ENCODE results near the gene PNLDC1. TPM values are rescaled to one million over a fixed set of nuclear protein-coding genes. Genes with fewer than 3 reads are reported as not detected.
"Not testable (repeated sequence)": the region's sequence is repeated elsewhere in the genome, so short reads cannot be mapped to it uniquely, and the experiment has no call there.

Gene PNLDC1
- total and polyA plus RNA-seq, 5 donors from 2014 or later, result 0.21 TPM; not detected in 4

DNA sequence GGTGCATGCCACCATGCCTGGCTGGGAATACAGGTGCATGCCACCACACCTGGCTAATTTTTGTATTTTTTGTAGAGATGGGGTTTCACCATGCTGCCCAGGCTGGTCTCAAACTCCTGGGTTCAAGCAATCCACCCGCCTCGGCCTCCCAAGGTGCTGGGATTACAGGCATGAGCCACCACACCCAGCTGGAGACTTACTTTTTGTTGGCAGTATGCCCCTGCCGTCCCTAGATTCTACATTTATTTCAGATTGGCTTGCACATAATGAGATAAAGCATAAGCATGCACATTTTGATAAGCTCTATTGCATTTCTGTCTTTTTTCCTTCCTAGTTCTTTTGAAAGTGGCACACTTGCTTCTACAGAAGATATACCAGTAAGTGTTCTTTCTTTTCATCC lies 16.7 kb downstream of the PNLDC1 start:
- H3K27me3 Mint-ChIP-seq; DNase-seq; H3K27ac ChIP-seq (ENCODE audit: insufficient read depth, low read length, poor library complexity, severe bottlenecking); H3K4me3 ChIP-seq (ENCODE audit: low read depth, low read length); H3K9me3 Mint-ChIP-seq; H3K9me3 ChIP-seq (ENCODE audit: control insufficient read depth in 2 of 2, low read length in 2 of 2); H3K36me3 ChIP-seq (ENCODE audit: control insufficient read depth, insufficient read depth, low read length); H3K4me3 Mint-ChIP-seq; H3K27me3 ChIP-seq (ENCODE audit: control insufficient read depth, insufficient read depth, low read length); ATAC-seq (ENCODE audit: low read depth in 2 of 2): not testable (repeated sequence)
- peaks cover 12% of the 10 kb centered on the region for H3K4me1 ChIP-seq (ENCODE audit: control insufficient read depth, insufficient read depth, low read length, poor library complexity, severe bottlenecking)
- H3K36me3 Mint-ChIP-seq, result peaks cover 14% of the 10 kb centered on the region
- peak overlapping the region in 1 of 3 donors; percentile 11 for H3K27ac Mint-ChIP-seq
- H3K4me1 Mint-ChIP-seq, result peaks cover 0 to 17% (median 12%) of the 10 kb centered on the region in 4 donors

DNA sequence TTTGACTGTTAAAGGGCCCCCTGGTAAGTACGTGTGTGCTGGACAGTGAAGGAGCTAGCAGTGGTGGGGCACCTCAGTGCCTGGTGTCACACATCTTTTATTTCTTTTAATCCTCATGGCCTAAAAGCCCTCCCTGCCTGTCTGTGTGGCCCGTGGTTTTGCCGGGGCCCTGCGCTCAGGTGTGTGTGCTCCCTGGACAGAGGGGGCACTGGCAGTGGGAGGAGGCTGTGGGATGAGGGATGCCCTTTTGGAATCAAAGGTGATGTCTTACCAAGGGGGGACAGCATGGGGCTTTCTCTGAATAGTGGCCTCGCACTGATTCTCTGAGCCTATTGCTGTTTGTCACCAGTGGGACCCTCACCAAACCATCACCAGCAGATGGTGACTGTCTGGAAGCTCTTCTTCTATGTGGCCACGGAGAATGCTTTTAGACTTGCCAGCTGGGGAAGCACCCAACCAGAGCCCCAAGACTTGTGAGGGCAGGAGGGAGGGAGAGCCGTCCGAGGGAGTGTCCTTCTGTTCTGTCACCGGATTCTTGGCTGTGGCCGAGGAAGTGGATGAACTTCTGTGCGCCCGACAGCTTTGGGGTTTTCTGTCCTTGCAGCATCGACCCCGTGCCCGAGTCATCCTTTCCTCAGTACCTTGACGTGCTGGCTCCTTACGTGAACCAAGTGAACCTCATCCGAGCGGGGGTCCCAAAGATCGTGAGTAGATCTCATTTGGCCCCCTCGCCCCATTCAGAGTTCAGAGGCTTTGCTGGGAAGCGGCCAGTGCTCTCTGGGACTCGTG lies 18.1 kb downstream of the PNLDC1 start:
- no peaks in the 10 kb centered on the region for H3K27me3 ChIP-seq (ENCODE audit: control insufficient read depth, insufficient read depth, low read length)
- H3K4me3 Mint-ChIP-seq, result peak overlapping the region in 1 of 4 donors; percentile 48
- H3K36me3 Mint-ChIP-seq, result peaks cover 14% of the 10 kb centered on the region
- H3K4me3 ChIP-seq (ENCODE audit: low read depth, low read length), result no peak overlapping the region
- no peak overlapping the region for H3K27ac Mint-ChIP-seq
- H3K9me3 ChIP-seq (ENCODE audit: control insufficient read depth in 2 of 2, low read length in 2 of 2), result no peaks in the 10 kb centered on the region
- H3K27me3 Mint-ChIP-seq, result no peaks in the 10 kb centered on the region
- no peaks in the 10 kb centered on the region for H3K36me3 ChIP-seq (ENCODE audit: control insufficient read depth, insufficient read depth, low read length)
- H3K4me1 ChIP-seq (ENCODE audit: control insufficient read depth, insufficient read depth, low read length, poor library complexity, severe bottlenecking), result peaks cover 12% of the 10 kb centered on the region
- peaks cover 0 to 17% (median 12%) of the 10 kb centered on the region in 4 donors for H3K4me1 Mint-ChIP-seq
- no peak for ATAC-seq (ENCODE audit: low read depth in 2 of 2)
- DNase-seq, result no peak
- H3K27ac ChIP-seq (ENCODE audit: insufficient read depth, low read length, poor library complexity, severe bottlenecking), result no peak overlapping the region
- peaks cover 0 to under 1% (median 0%) of the 10 kb centered on the region in 7 donors for H3K9me3 Mint-ChIP-seq

- Histone ChIP-seq H3K9me3 (ENCODE audit: control insufficient read depth in 2 of 2, low read length in 2 of 2) (no peaks in the 10 kb centered on the region), H3K36me3 (ENCODE audit: control insufficient read depth, insufficient read depth, low read length) (no peaks in the 10 kb centered on the region), H3K27me3 (ENCODE audit: control insufficient read depth, insufficient read depth, low read length) (no peaks in the 10 kb centered on the region), H3K27ac (ENCODE audit: insufficient read depth, low read length, poor library complexity, severe bottlenecking) (no peak overlapping the region), H3K4me3 (ENCODE audit: low read depth, low read length) (no peak overlapping the region), H3K4me1 (ENCODE audit: control insufficient read depth, insufficient read depth, low read length, poor library complexity, severe bottlenecking) (peaks cover 12% of the 10 kb centered on the region)
- peaks cover 0 to 17% (median 12%) of the 10 kb centered on the region in 4 donors for H3K4me1 Mint-ChIP-seq
- DNase-seq (no peak), ATAC-seq (ENCODE audit: low read depth in 2 of 2) (no peak)
- H3K9me3 Mint-ChIP-seq, result no peaks in the 10 kb centered on the region
- H3K4me3 Mint-ChIP-seq, result peak overlapping the region in 1 of 4 donors; percentile 81
- peaks cover 12% of the 10 kb centered on the region for H3K36me3 Mint-ChIP-seq
- no peaks in the 10 kb centered on the region for H3K27me3 Mint-ChIP-seq
- H3K27ac Mint-ChIP-seq, result peak overlapping the region in 2 of 3 donors; percentile 90 to 93
These were observed 19.0 kb downstream of the PNLDC1 start for GRCh38 chr6:159819098-159819497.

GRCh38 chr6:159819932-159820640 lies 20.0 kb downstream of the PNLDC1 start:
- no peaks in the 10 kb centered on the region for H3K36me3 ChIP-seq (ENCODE audit: control insufficient read depth, insufficient read depth, low read length)

GRCh38 chr6:159821122-159821521 lies 21.0 kb downstream of the PNLDC1 start:
- no peaks in the 10 kb centered on the region for H3K27me3 ChIP-seq (ENCODE audit: control insufficient read depth, insufficient read depth, low read length)
- Mint-ChIP-seq H3K4me3 (peak overlapping the region in 1 of 4 donors; percentile 83), H3K9me3 (no peaks in the 10 kb centered on the region), H3K4me1 (peaks cover 0 to 17% (median 12%) of the 10 kb centered on the region in 4 donors), H3K27me3 (no peaks in the 10 kb centered on the region), H3K27ac (peak overlapping the region in 2 of 3 donors; percentile 90 to 93), H3K36me3 (peaks cover 7% of the 10 kb centered on the region)
- no peaks in the 10 kb centered on the region for H3K9me3 ChIP-seq (ENCODE audit: control insufficient read depth in 2 of 2, low read length in 2 of 2)
- no peak for DNase-seq
- H3K36me3 ChIP-seq (ENCODE audit: control insufficient read depth, insufficient read depth, low read length), result no peaks in the 10 kb centered on the region
- ATAC-seq (ENCODE audit: low read depth in 2 of 2), result no peak
- H3K4me1 ChIP-seq (ENCODE audit: control insufficient read depth, insufficient read depth, low read length, poor library complexity, severe bottlenecking), result peaks cover 12% of the 10 kb centered on the region
- H3K27ac ChIP-seq (ENCODE audit: insufficient read depth, low read length, poor library complexity, severe bottlenecking), result no peak overlapping the region
- no peak overlapping the region for H3K4me3 ChIP-seq (ENCODE audit: low read depth, low read length)

More at GRCh38 chr6:159819932-159820640, 20.0 kb downstream of the PNLDC1 start:
- H3K27me3 ChIP-seq (ENCODE audit: control insufficient read depth, insufficient read depth, low read length), result no peaks in the 10 kb centered on the region
- ATAC-seq (ENCODE audit: low read depth in 2 of 2), result peak; percentile 56 to 59
- peak in 2 of 3 donors; percentile 33 to 62 for DNase-seq
- Mint-ChIP-seq H3K9me3 (no peaks in the 10 kb centered on the region), H3K36me3 (peaks cover 7% of the 10 kb centered on the region), H3K27ac (peak overlapping the region; percentile 90 to 99 (median 93)), H3K4me3 (peak overlapping the region; percentile 36 to 81 (median 74)), H3K4me1 (peaks cover 0 to 17% (median 12%) of the 10 kb centered on the region in 4 donors), H3K27me3 (no peaks in the 10 kb centered on the region)
- no peaks in the 10 kb centered on the region for H3K9me3 ChIP-seq (ENCODE audit: control insufficient read depth in 2 of 2, low read length in 2 of 2)
- peaks cover 12% of the 10 kb centered on the region for H3K4me1 ChIP-seq (ENCODE audit: control insufficient read depth, insufficient read depth, low read length, poor library complexity, severe bottlenecking)
- H3K4me3 ChIP-seq (ENCODE audit: low read depth, low read length), result peak overlapping the region; percentile 70
- no peak overlapping the region for H3K27ac ChIP-seq (ENCODE audit: insufficient read depth, low read length, poor library complexity, severe bottlenecking)

GRCh38 chr6:159821726-159822125 lies 21.6 kb downstream of the PNLDC1 start:
- peaks cover 0 to 17% (median 12%) of the 10 kb centered on the region in 4 donors for H3K4me1 Mint-ChIP-seq
- no peaks in the 10 kb centered on the region for H3K9me3 ChIP-seq (ENCODE audit: control insufficient read depth in 2 of 2, low read length in 2 of 2)
- no peak overlapping the region for H3K4me3 ChIP-seq (ENCODE audit: low read depth, low read length)
- no peak overlapping the region for H3K27ac ChIP-seq (ENCODE audit: insufficient read depth, low read length, poor library complexity, severe bottlenecking)
- ATAC-seq (ENCODE audit: low read depth in 2 of 2) (no peak), DNase-seq (no peak)
- no peaks in the 10 kb centered on the region for H3K9me3 Mint-ChIP-seq
- peaks cover 5% of the 10 kb centered on the region for H3K27me3 Mint-ChIP-seq
- peaks cover 12% of the 10 kb centered on the region for H3K4me1 ChIP-seq (ENCODE audit: control insufficient read depth, insufficient read depth, low read length, poor library complexity, severe bottlenecking)
- no peak overlapping the region for H3K27ac Mint-ChIP-seq
- no peak overlapping the region for H3K4me3 Mint-ChIP-seq
- H3K36me3 Mint-ChIP-seq, result peaks cover 7% of the 10 kb centered on the region
- H3K27me3 ChIP-seq (ENCODE audit: control insufficient read depth, insufficient read depth, low read length), result no peaks in the 10 kb centered on the region
- H3K36me3 ChIP-seq (ENCODE audit: control insufficient read depth, insufficient read depth, low read length), result no peaks in the 10 kb centered on the region

- H3K4me3 ChIP-seq (ENCODE audit: low read depth, low read length), result no peak overlapping the region
- no peak for ATAC-seq (ENCODE audit: low read depth in 2 of 2)
- peaks cover 5% of the 10 kb centered on the region for H3K27me3 Mint-ChIP-seq
- DNase-seq, result no peak
- no peak overlapping the region for H3K27ac ChIP-seq (ENCODE audit: insufficient read depth, low read length, poor library complexity, severe bottlenecking)
- peak overlapping the region in 1 of 3 donors; percentile 64 for H3K27ac Mint-ChIP-seq
- H3K27me3 ChIP-seq (ENCODE audit: control insufficient read depth, insufficient read depth, low read length), result no peaks in the 10 kb centered on the region
- H3K4me1 ChIP-seq (ENCODE audit: control insufficient read depth, insufficient read depth, low read length, poor library complexity, severe bottlenecking), result peaks cover 12% of the 10 kb centered on the region
- no peaks in the 10 kb centered on the region for H3K36me3 ChIP-seq (ENCODE audit: control insufficient read depth, insufficient read depth, low read length)
- peaks cover 7% of the 10 kb centered on the region for H3K36me3 Mint-ChIP-seq
- peaks cover 0 to 17% (median 12%) of the 10 kb centered on the region in 4 donors for H3K4me1 Mint-ChIP-seq
- H3K9me3 ChIP-seq (ENCODE audit: control insufficient read depth in 2 of 2, low read length in 2 of 2), result no peaks in the 10 kb centered on the region
- no peaks in the 10 kb centered on the region for H3K9me3 Mint-ChIP-seq
- no peak overlapping the region for H3K4me3 Mint-ChIP-seq
These were observed 23.9 kb downstream of the PNLDC1 start for GRCh38 chr6:159823953-159824352.
